Neural crest cell (in vitro differentiated cells): Measurements from ENCODE around the gene HSP90AB1. TPM values are rescaled to one million over a fixed set of nuclear protein-coding genes. Genes with fewer than 3 reads are reported as not detected.

Experiments
- DNase-seq: peaks from one replicate; pipeline ENCODE4 v3.0.0; 2021; ENCODE audit warnings: low read depth, mixed read lengths, low spot score
- H3K27ac Mint-ChIP-seq: one replicate; pipeline ENCODE4 v1.8.0; 2021; ENCODE audit warnings: mild to moderate bottlenecking, mixed read lengths; ENCODE audit not compliant: unreplicated experiment
- H3K27me3 Mint-ChIP-seq: 2 replicates; pipeline ENCODE4 v1.8.0; 2021; ENCODE audit warnings: low read depth, mild to moderate bottlenecking, mixed read lengths
- H3K36me3 Mint-ChIP-seq: 2 replicates; pipeline ENCODE4 v1.8.0; 2021; ENCODE audit warnings: low read depth, mild to moderate bottlenecking, mixed read lengths
- H3K4me1 Mint-ChIP-seq: 2 replicates; pipeline ENCODE4 v1.8.0; 2021; ENCODE audit warnings: mixed read lengths
- H3K4me3 Mint-ChIP-seq: one replicate; pipeline ENCODE4 v1.8.0; 2021; ENCODE audit warnings: mild to moderate bottlenecking, mixed read lengths
- H3K9me3 Mint-ChIP-seq: 2 replicates; pipeline ENCODE4 v1.8.0; 2021; ENCODE audit warnings: mixed read lengths
- total RNA-seq: library from RNA; stranded (reverse); gene quantifications from 2 replicates; pipeline ENCODE4 v1.2.1, GENCODE V29; 2021
- TF ChIP-seq, protein P1 (sequence below): fragments of 200-600 bp; sonication (generic); conservative IDR thresholded peaks from 2 replicates; pipeline ENCODE4 v1.5.0; 2021; ENCODE audit warnings: antibody characterized with exemption, mild to moderate bottlenecking

Gene HSP90AB1
- total RNA-seq, 1 donor from 2014 or later, result 1,508 TPM

DNA sequence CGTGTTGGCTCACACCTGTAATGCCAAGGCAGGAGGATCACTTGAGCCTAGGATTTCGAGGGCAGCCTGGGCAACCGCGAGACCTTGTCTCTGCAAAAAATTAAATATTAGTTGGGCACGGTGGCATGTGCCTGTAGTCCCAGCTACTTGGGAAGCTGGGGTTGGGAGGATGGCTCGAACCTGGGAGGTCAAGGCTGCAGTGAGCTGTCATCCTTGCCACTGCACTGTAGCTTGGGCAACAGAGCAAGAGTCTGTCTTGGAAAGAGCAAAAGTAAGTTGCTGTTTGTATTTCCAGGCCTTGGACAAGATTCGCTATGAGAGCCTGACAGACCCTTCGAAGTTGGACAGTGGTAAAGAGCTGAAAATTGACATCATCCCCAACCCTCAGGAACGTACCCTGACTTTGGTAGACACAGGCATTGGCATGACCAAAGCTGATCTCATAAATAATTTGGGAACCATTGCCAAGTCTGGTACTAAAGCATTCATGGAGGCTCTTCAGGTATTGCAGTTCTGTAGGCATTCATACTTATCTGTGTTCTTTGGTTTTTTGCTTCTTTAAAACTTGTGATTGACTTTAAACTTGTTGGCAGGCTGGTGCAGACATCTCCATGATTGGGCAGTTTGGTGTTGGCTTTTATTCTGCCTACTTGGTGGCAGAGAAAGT, 2.3 kb downstream of the HSP90AB1 start:
- Mint-ChIP-seq H3K27me3 (peaks cover 24% of the 10 kb centered on the region), H3K36me3 (peaks cover 52% of the 10 kb centered on the region), H3K27ac (no peak overlapping the region), H3K9me3 (no peaks in the 10 kb centered on the region), H3K4me3 (peak overlapping the region; percentile 100), H3K4me1 (peaks cover 75% of the 10 kb centered on the region)
- TF ChIP-seq, protein P1, sequence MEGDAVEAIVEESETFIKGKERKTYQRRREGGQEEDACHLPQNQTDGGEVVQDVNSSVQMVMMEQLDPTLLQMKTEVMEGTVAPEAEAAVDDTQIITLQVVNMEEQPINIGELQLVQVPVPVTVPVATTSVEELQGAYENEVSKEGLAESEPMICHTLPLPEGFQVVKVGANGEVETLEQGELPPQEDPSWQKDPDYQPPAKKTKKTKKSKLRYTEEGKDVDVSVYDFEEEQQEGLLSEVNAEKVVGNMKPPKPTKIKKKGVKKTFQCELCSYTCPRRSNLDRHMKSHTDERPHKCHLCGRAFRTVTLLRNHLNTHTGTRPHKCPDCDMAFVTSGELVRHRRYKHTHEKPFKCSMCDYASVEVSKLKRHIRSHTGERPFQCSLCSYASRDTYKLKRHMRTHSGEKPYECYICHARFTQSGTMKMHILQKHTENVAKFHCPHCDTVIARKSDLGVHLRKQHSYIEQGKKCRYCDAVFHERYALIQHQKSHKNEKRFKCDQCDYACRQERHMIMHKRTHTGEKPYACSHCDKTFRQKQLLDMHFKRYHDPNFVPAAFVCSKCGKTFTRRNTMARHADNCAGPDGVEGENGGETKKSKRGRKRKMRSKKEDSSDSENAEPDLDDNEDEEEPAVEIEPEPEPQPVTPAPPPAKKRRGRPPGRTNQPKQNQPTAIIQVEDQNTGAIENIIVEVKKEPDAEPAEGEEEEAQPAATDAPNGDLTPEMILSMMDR, result no peak
- DNase-seq, result no peak

DNA sequence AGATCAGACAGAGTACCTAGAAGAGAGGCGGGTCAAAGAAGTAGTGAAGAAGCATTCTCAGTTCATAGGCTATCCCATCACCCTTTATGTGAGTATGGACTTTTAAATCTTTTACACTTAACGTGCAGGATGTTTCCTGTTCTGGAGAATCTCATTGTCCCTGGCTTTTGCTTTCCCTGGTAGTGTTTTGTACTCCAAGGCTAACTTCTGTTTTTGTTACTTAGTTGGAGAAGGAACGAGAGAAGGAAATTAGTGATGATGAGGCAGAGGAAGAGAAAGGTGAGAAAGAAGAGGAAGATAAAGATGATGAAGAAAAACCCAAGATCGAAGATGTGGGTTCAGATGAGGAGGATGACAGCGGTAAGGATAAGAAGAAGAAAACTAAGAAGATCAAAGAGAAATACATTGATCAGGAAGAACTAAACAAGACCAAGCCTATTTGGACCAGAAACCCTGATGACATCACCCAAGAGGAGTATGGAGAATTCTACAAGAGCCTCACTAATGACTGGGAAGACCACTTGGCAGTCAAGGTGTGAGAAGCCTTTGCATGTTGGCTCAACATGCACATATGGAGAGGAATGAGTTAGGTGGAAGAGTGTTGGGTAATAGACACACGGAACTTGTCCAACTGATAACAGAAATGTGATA, 3.3 kb downstream of the HSP90AB1 start:
- H3K27ac Mint-ChIP-seq, result no peak overlapping the region
- H3K27me3 Mint-ChIP-seq, result peaks cover 27% of the 10 kb centered on the region
- H3K36me3 Mint-ChIP-seq, result peaks cover 54% of the 10 kb centered on the region
- no peaks in the 10 kb centered on the region for H3K9me3 Mint-ChIP-seq
- TF ChIP-seq, protein P1, result no peak
- no peak for DNase-seq
- peak overlapping the region; percentile 100 for H3K4me3 Mint-ChIP-seq
- H3K4me1 Mint-ChIP-seq, result peaks cover 79% of the 10 kb centered on the region

DNA sequence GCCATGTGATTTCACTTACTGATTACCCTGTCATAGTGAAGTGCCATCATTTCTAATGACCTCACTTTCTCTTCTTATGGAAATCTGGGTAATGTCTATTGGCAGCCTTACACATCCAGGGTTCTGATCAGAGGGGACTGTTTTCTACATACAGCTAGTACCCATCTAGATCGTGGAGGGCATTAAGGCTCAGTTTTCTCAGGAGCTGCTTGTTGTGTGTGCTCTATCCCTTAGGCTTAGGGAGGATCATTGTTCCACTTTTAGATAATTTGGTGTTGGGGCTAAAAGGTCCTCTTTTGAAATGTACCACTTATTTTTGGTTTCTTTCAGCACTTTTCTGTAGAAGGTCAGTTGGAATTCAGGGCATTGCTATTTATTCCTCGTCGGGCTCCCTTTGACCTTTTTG, 3.8 kb downstream of the HSP90AB1 start:
- no peak for DNase-seq
- H3K4me3 Mint-ChIP-seq, result peak overlapping the region; percentile 93
- H3K4me1 Mint-ChIP-seq, result peaks cover 79% of the 10 kb centered on the region
- H3K36me3 Mint-ChIP-seq, result peaks cover 56% of the 10 kb centered on the region
- no peak overlapping the region for H3K27ac Mint-ChIP-seq
- H3K9me3 Mint-ChIP-seq, result no peaks in the 10 kb centered on the region
- TF ChIP-seq, protein P1, result no peak
- H3K27me3 Mint-ChIP-seq, result peaks cover 28% of the 10 kb centered on the region

DNA sequence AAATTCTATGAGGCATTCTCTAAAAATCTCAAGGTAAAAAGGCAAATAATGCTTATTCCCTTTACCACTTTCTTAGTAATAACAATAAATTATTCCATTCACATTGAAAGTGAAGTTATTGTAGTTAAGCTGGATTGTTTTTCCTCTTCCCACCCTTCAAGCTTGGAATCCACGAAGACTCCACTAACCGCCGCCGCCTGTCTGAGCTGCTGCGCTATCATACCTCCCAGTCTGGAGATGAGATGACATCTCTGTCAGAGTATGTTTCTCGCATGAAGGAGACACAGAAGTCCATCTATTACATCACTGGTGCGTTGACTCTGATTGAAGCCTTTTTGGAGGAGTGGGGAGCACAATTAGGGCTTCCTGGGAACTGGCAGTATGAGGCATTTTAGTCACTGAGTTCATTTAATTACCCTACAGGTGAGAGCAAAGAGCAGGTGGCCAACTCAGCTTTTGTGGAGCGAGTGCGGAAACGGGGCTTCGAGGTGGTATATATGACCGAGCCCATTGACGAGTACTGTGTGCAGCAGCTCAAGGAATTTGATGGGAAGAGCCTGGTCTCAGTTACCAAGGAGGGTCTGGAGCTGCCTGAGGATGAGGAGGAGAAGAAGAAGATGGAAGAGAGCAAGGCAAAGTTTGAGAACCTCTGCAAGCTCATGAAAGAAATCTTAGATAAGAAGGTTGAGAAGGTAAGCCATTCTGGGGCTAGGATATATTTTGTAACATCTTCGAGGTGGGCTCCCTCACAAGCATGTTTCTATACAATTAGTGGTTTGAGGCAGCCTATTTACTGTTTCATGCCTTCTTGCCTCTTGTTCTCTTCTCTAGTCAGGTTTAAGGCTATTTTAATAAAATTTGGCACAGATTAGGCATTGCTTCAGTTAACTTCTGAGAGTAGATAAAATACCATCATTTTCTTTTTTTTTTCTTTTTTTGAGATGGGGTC, 4.9 kb downstream of the HSP90AB1 start:
- peaks cover 30% of the 10 kb centered on the region for H3K27me3 Mint-ChIP-seq
- peak overlapping the region; percentile 93 for H3K4me3 Mint-ChIP-seq
- peak overlapping the region; percentile 63 for H3K27ac Mint-ChIP-seq
- H3K9me3 Mint-ChIP-seq, result no peaks in the 10 kb centered on the region
- TF ChIP-seq, protein P1, result no peak
- DNase-seq, result no peak
- H3K4me1 Mint-ChIP-seq, result peaks cover 81% of the 10 kb centered on the region
- peaks cover 60% of the 10 kb centered on the region for H3K36me3 Mint-ChIP-seq

DNA sequence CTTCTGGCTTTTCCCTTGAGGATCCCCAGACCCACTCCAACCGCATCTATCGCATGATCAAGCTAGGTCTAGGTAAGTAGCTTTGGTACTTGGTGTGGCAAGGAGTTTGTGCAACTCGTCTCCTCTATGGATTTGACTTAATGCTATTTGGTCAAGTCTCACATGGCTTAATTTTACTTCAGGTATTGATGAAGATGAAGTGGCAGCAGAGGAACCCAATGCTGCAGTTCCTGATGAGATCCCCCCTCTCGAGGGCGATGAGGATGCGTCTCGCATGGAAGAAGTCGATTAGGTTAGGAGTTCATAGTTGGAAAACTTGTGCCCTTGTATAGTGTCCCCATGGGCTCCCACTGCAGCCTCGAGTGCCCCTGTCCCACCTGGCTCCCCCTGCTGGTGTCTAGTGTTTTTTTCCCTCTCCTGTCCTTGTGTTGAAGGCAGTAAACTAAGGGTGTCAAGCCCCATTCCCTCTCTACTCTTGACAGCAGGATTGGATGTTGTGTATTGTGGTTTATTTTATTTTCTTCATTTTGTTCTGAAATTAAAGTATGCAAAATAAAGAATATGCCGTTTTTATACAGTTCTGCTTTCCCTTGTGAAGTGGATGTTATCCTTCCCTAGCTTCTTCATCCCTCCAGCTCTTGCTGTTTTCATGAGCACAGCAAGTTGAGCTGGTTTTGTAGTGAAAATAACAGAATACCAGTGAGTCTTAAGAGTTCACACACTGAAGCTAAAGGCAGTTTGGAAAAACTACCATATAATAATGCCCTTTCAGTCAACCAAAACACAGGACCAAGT, 6.6 kb downstream of the HSP90AB1 start:
- peak; percentile 57 for DNase-seq
- H3K36me3 Mint-ChIP-seq, result peaks cover 52% of the 10 kb centered on the region
- peaks cover 30% of the 10 kb centered on the region for H3K27me3 Mint-ChIP-seq
- H3K9me3 Mint-ChIP-seq, result no peaks in the 10 kb centered on the region
- H3K4me3 Mint-ChIP-seq, result peak overlapping the region; percentile 93
- TF ChIP-seq, protein P1, result peak; percentile 65
- no peak overlapping the region for H3K27ac Mint-ChIP-seq
- peaks cover 81% of the 10 kb centered on the region for H3K4me1 Mint-ChIP-seq
